Liver (tissue), 3 donors: ENCODE data around the gene PCDH10.

Experiments
- ATF3 ChIP-seq: IDR thresholded peaks from 2 replicates; pipeline ENCODE4 v1.6.1; 2016; ENCODE audit warnings: antibody characterized with exemption
- CTCF ChIP-seq: fragments of 150-350 bp; IDR thresholded peaks from 2 replicates; pipeline ENCODE4 v1.5.1; 2017; ENCODE audit warnings: improper control_type of control experiment, low read depth, low read length; ENCODE audit not compliant: missing input control
- FOXA1 ChIP-seq: IDR thresholded peaks from 2 replicates; pipeline ENCODE4 v1.6.1; 2016; ENCODE audit warnings: antibody characterized with exemption
- GABPA ChIP-seq, 2 donors: IDR thresholded peaks in 1 of 2; conservative IDR thresholded peaks in 1 of 2; 2 replicates each; pipeline ENCODE4 v1.6.1; 2016; ENCODE audit warnings: antibody characterized with exemption in 2 of 2, mild to moderate bottlenecking in 1 of 2, moderate library complexity in 1 of 2
- HNF4G ChIP-seq: IDR thresholded peaks from 2 replicates; pipeline ENCODE4 v1.6.1; 2016; ENCODE audit warnings: antibody characterized with exemption
- JUND ChIP-seq, 2 donors: IDR thresholded peaks; 2 replicates each; pipeline ENCODE4 v1.6.1; 2016; ENCODE audit warnings: antibody characterized with exemption in 2 of 2
- MAX ChIP-seq: IDR thresholded peaks from 2 replicates; pipeline ENCODE4 v1.6.1; 2016; ENCODE audit warnings: antibody characterized with exemption
- RAD21 ChIP-seq, 2 donors: IDR thresholded peaks; 2 replicates each; pipeline ENCODE4 v1.6.1; 2016; ENCODE audit warnings: antibody characterized with exemption in 2 of 2, mild to moderate bottlenecking in 2 of 2
- RXRA ChIP-seq, 2 donors: IDR thresholded peaks; 2 replicates each; pipeline ENCODE4 v1.6.1; 2017 to 2018; ENCODE audit warnings: antibody characterized with exemption in 2 of 2, mild to moderate bottlenecking in 1 of 2
- SP1 ChIP-seq: IDR thresholded peaks from 2 replicates; pipeline ENCODE4 v1.6.1; 2018; ENCODE audit warnings: antibody characterized with exemption, mild to moderate bottlenecking
- TAF1 ChIP-seq: conservative IDR thresholded peaks from 2 replicates; pipeline ENCODE4 v1.6.1; 2016; ENCODE audit warnings: antibody characterized with exemption, mild to moderate bottlenecking
- YY1 ChIP-seq: IDR thresholded peaks from 2 replicates; pipeline ENCODE4 v1.6.1; 2016; ENCODE audit warnings: antibody characterized with exemption, mild to moderate bottlenecking
- ZBTB33 ChIP-seq: IDR thresholded peaks from 2 replicates; pipeline ENCODE4 v1.6.1; 2016; ENCODE audit warnings: antibody characterized with exemption
- donor health status: healthy.
- donor health status: healthy.

- TF ChIP-seq CTCF (no peak), ATF3 (no peak), SP1 (no peak), RAD21 (IDR thresholded peaks at IDR 0.05) (no peak), RXRA (IDR thresholded peaks at IDR 0.05) (no peak), GABPA (IDR thresholded peaks at IDR 0.05 in 1 of 2, conservative IDR thresholded peaks at IDR 0.05 in 1 of 2) (no peak), JUND (IDR thresholded peaks at IDR 0.05) (no peak), TAF1 (no peak), FOXA1 (no peak), ZBTB33 (no peak), YY1 (no peak), MAX (no peak), HNF4G (no peak)
Observed at GRCh38 chr4:133152831-133153481, 3.9 kb downstream of the PCDH10 start.
